ENCODE data around the gene METTL15. TPM values are rescaled to one million over a fixed set of nuclear protein-coding genes. Genes with fewer than 3 reads are reported as not detected.

The METTL15 gene
- total and polyA plus RNA-seq, 4 donors, result 3.4 to 36.3 (median 9.0) TPM

GRCh38 chr11:28089378-28089777, 18.8 kb upstream of the METTL15 start:
- ATAC-seq (ENCODE audit: insufficient read depth, low FRiP score), result no peak
- H3K27me3 ChIP-seq (ENCODE audit: control insufficient read depth in 3 of 3, insufficient read depth in 3 of 3, low read length in 2 of 3), result no peaks in the 10 kb centered on the region

GRCh38 chr11:28090052-28090749, 18.0 kb upstream of the METTL15 start:
- no peaks in the 10 kb centered on the region for H3K4me1 ChIP-seq (ENCODE audit: control insufficient read depth in 5 of 5, insufficient read depth in 5 of 5, low read length in 5 of 5)
- no peak overlapping the region for H3K27ac ChIP-seq (ENCODE audit: low read depth in 1 of 2, low read length in 1 of 2)
- DNase-seq (no peak), ATAC-seq (ENCODE audit: insufficient read depth, low FRiP score) (no peak)
- no peak overlapping the region for H3K9ac ChIP-seq (ENCODE audit: insufficient read depth in 1 of 2, low read length in 2 of 2)
- no peaks in the 10 kb centered on the region for H3K9me3 ChIP-seq (ENCODE audit: control insufficient read depth in 4 of 4, insufficient read depth in 3 of 4, low read length in 3 of 4)
- peaks cover 0 to 3% (median 0%) of the 10 kb centered on the region in 4 donors for H3K36me3 ChIP-seq (ENCODE audit: control insufficient read depth in 4 of 4, insufficient read depth in 4 of 4, low read length in 4 of 4)
- no peaks in the 10 kb centered on the region for H3K27me3 ChIP-seq (ENCODE audit: control insufficient read depth in 3 of 3, insufficient read depth in 3 of 3, low read length in 2 of 3)
- TF ChIP-seq CTCF (IDR thresholded peaks at IDR 0.05; ENCODE audit: control extremely low read depth, extremely low read depth), result no peak
- WGBS, 2 donors, result 95 to 96% methylated on average over 2 of the region's 2 CpGs
- no peak overlapping the region for H3K4me3 ChIP-seq

More at GRCh38 chr11:28089378-28089777, 18.8 kb upstream of the METTL15 start:
- no peaks in the 10 kb centered on the region for H3K4me1 ChIP-seq (ENCODE audit: control insufficient read depth in 5 of 5, insufficient read depth in 5 of 5, low read length in 5 of 5)
- WGBS, 2 donors, result 89 to 92% methylated on average over 5 of the region's 5 CpGs
- no peak overlapping the region for H3K27ac ChIP-seq (ENCODE audit: low read depth in 1 of 2, low read length in 1 of 2)
- no peak for DNase-seq
- no peak overlapping the region for H3K4me3 ChIP-seq
- no peak for TF ChIP-seq CTCF (IDR thresholded peaks at IDR 0.05; ENCODE audit: control extremely low read depth, extremely low read depth)
- no peak overlapping the region for H3K9ac ChIP-seq (ENCODE audit: insufficient read depth in 1 of 2, low read length in 2 of 2)
- peaks cover 0 to 3% (median 0%) of the 10 kb centered on the region in 4 donors for H3K36me3 ChIP-seq (ENCODE audit: control insufficient read depth in 4 of 4, insufficient read depth in 4 of 4, low read length in 4 of 4)
- no peaks in the 10 kb centered on the region for H3K9me3 ChIP-seq (ENCODE audit: control insufficient read depth in 4 of 4, insufficient read depth in 3 of 4, low read length in 3 of 4)

GRCh38 chr11:28092786-28093185, 15.4 kb upstream of the METTL15 start:
- no peak for ATAC-seq (ENCODE audit: insufficient read depth, low FRiP score)

More at GRCh38 chr11:28092786-28093185, 15.4 kb upstream of the METTL15 start:
- no peak for DNase-seq
- Histone ChIP-seq H3K4me3 (no peak overlapping the region), H3K4me1 (ENCODE audit: control insufficient read depth in 5 of 5, insufficient read depth in 5 of 5, low read length in 5 of 5) (no peaks in the 10 kb centered on the region), H3K9ac (ENCODE audit: insufficient read depth in 1 of 2, low read length in 2 of 2) (no peak overlapping the region), H3K9me3 (ENCODE audit: control insufficient read depth in 4 of 4, insufficient read depth in 3 of 4, low read length in 3 of 4) (no peaks in the 10 kb centered on the region), H3K27me3 (ENCODE audit: control insufficient read depth in 3 of 3, insufficient read depth in 3 of 3, low read length in 2 of 3) (no peaks in the 10 kb centered on the region), H3K27ac (ENCODE audit: low read depth in 1 of 2, low read length in 1 of 2) (no peak overlapping the region), H3K36me3 (ENCODE audit: control insufficient read depth in 4 of 4, insufficient read depth in 4 of 4, low read length in 4 of 4) (peaks cover 0 to 3% (median 0%) of the 10 kb centered on the region in 4 donors)
- TF ChIP-seq CTCF (IDR thresholded peaks at IDR 0.05; ENCODE audit: control extremely low read depth, extremely low read depth), result no peak
